Activated T-cell treated with anti-CD3 and anti-CD28 coated beads, Interleukin-2, amount 50 U/mL, for 24 hours (primary cell): ENCODE data around the gene MTF2.
A peak's percentile ranks its signal among the peaks of the same experiment; 100 is the strongest.
"Not testable (repeated sequence)": the region's sequence is repeated elsewhere in the genome, so short reads cannot be mapped to it uniquely, and the experiment has no call there.

Experiments used
- DNase-seq: peaks from one replicate; pipeline ENCODE4 v3.0.0-alpha.2; 2020
- H3K27ac Mint-ChIP-seq: 2 replicates; pipeline ENCODE4 v1.8.0; 2020; ENCODE audit warnings: mild to moderate bottlenecking, mixed read lengths
- H3K27me3 Mint-ChIP-seq: 2 replicates; pipeline ENCODE4 v1.8.0; 2020; ENCODE audit warnings: mixed read lengths
- H3K36me3 Mint-ChIP-seq: 2 replicates; pipeline ENCODE4 v1.8.0; 2020; ENCODE audit warnings: low read depth, mixed read lengths
- H3K4me1 Mint-ChIP-seq: 2 replicates; pipeline ENCODE4 v1.8.0; 2020; ENCODE audit warnings: low read depth, mixed read lengths
- H3K4me3 Mint-ChIP-seq: 2 replicates; pipeline ENCODE4 v1.8.0; 2020; ENCODE audit warnings: mild to moderate bottlenecking, moderate library complexity, mixed read lengths
- H3K9me3 Mint-ChIP-seq: 2 replicates; pipeline ENCODE4 v1.8.0; 2020; ENCODE audit warnings: mixed read lengths

The MTF2 gene

DNA sequence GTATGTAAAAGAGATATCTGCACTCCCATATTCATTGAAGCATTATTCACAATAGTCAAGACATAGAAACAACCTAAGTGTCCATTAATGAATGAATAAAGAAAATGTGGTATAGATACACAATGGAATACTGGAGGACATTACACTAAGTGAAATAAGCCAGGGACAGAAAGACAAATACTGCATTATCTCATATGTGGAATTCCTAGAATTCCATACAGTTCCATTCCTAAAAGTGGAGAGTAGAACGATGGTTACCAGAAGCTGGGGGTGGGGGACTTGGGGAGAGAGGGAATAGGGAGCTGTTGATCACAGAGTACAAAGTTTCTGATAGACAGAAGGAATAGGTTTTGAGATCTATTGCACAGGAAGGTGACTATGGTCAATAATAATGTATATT is 93.7 kb downstream of the MTF2 start:
- Mint-ChIP-seq H3K27ac (no peak overlapping the region), H3K27me3 (no peaks in the 10 kb centered on the region), H3K36me3 (peaks cover 72% of the 10 kb centered on the region), H3K4me1 (peaks cover 72% of the 10 kb centered on the region), H3K4me3 (no peak overlapping the region), H3K9me3 (no peaks in the 10 kb centered on the region)
- no peak for DNase-seq

DNA sequence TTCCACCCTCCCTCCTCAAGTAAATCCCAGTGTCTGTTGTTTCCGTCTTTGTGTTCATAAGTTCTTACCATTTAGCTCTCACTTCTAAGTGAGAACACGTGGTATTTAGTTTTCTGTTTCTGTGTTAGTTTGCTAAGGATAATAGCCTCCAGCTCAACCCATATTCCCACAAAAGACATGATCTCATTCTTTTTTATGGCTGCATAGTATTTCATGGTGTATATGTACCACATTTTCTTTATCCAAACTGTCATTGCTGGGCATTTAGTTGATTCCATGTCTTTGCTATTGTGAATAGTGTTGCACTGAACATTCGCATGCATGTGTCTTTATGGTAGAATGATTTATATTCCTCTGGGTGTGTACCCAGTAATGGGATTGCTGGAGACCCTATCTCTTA is 95.6 kb downstream of the MTF2 start:
- not testable (repeated sequence) for H3K27me3 Mint-ChIP-seq, H3K9me3 Mint-ChIP-seq, H3K4me3 Mint-ChIP-seq, H3K27ac Mint-ChIP-seq, DNase-seq
- H3K36me3 Mint-ChIP-seq, result peaks cover 73% of the 10 kb centered on the region
- H3K4me1 Mint-ChIP-seq, result peaks cover 67% of the 10 kb centered on the region

DNA sequence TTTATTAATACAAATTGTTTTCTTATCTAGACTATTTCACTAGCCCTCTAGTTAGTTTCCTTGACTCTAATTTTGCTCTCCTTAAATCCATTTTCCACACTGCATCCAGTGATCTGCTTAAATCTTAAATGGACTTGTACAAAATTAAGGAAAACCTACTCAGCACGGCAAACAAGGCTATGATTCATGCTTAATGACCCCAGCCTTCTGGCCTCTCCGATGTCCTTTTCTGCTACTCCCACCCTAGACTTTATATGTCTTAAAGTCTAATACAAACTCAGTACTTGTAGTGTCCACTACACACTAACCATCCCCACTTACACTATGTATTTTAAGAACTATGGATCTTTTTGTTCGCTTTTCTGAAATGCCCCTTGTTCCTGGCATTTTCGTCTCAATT is 98.9 kb downstream of the MTF2 start:
- Mint-ChIP-seq H3K27ac (peak overlapping the region; percentile 100), H3K4me3 (peak overlapping the region; percentile 99), H3K36me3 (peaks cover 69% of the 10 kb centered on the region), H3K4me1 (peaks cover 61% of the 10 kb centered on the region), H3K9me3 (no peaks in the 10 kb centered on the region), H3K27me3 (no peaks in the 10 kb centered on the region)
- no peak for DNase-seq

DNA sequence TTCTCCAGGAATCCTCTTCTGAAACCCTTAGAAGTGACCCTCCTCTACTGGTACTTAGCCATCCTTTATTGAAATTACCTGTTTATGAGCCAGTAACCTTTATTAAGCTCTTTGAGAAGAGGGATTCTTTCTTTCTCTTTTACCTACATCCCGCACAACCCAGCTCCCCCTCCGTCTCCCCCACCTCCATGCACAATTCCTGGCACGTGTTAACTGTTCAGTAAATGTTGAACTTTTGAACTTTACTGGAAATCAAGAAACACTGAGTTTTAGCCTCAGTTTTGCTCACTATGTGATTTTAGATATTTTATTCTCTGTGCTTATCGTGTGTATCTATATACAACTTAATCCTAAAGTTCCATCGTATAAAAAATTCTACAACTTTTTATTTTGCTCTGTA is 99.3 kb downstream of the MTF2 start:
- Mint-ChIP-seq H3K36me3 (peaks cover 65% of the 10 kb centered on the region), H3K4me1 (peaks cover 61% of the 10 kb centered on the region), H3K4me3 (peak overlapping the region; percentile 99), H3K27me3 (no peaks in the 10 kb centered on the region), H3K9me3 (no peaks in the 10 kb centered on the region), H3K27ac (peak overlapping the region; percentile 100)
- DNase-seq, result no peak

DNA sequence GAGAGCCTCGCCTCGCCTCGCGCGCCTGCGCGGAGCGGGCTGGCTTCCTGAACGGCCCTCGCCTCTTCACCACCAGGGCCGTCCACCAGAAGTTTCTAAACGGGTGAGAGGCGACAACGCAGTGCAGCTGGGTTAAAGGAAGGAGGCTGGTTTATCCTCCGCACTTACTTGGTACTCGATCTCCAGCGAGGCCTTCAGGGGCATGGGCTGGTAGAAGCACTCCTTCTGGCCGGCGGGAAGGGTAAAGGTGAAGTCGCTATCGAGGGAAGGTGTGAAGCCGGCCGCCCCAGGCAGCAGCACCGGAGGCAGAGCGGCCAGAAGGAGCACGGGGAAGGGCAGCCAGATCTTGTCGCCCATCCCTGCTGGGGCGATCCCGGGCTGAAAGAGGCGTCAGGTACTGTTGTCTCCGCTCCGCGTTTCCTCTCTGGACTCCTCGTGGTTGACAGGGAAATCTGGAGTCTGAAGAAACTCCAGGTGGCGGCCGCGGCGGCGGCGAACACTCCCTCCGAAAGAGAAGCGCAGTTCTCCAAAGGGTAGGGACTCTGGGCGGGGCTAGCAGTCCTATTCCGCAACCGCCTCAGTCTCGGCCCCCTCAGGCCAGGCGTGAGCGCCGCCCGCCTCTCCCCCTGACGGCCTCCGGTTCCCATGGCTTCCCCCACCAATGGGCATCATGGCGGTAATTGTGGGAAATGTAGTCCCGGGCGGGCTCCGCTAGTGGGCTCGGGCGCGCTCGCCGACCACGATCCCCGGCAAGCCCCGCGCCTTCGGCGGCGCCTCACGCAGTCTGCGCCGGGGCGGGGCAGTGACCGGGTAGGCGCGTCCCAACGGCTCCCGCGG is 101.0 kb downstream of the MTF2 start, which contains the start of gene TMED5:
TSS of gene TMED5 (minus strand) at position 528 of the 837 bp plus-strand sequence. CDS start at position 357, 171 bp downstream.
- peaks cover 58% of the 10 kb centered on the region for H3K4me1 Mint-ChIP-seq
- peak within 1 kb of the TSS; percentile 99 for H3K4me3 Mint-ChIP-seq
- peak; percentile 95 for DNase-seq
- peak within 1 kb of the TSS; percentile 100 for H3K27ac Mint-ChIP-seq
- peaks cover 60% of the 10 kb centered on the region for H3K36me3 Mint-ChIP-seq
- no peaks in the 10 kb centered on the region for H3K9me3 Mint-ChIP-seq
- no peaks in the 10 kb centered on the region for H3K27me3 Mint-ChIP-seq

DNA sequence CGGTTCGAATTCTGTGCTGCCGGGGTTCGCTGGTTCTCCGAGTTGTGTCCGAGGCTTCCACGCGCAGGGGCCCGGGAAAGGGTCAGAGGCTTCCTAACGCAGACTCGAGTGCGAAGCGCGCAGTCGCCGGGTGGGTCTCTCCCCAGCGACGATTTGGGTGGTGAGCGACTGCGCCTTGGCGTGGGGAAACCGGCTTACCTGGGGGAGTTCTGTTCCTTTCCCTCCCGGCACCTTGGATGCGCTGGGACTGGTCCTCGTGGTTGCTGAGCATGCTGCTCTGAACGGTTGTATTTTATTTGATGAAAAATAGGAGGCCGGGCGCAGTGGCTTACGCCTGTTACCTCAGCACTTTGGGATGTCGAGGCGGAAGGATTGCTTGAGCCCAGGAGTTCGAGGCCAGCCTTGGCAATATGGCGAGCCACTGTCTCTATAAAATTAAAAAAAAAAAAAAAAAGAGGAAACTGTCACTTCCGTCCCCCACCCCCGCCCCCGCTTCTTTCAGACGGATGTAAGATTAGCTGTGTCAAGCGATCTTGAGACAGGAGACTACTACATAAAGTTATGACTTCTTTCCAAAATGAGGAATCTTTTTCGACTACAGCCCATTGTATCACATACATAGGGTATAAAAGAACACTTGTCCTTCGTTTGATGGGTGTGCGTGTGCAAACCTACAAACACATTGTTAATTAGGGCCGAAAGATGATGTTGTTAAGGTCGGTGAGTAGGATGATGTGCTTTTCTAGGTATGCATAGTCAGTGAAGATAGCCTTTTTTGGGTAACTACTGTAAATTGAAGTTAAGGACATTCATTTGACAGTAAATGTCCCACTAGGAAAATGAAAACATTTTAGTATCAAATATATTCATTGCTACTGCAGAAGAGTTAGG is 101.9 kb downstream of the MTF2 start, which contains the start of gene CCDC18:
TSS of gene CCDC18 (plus strand) at position 2 of the 891 bp plus-strand sequence. CDS start 2,638 bp downstream, outside the sequence.
- peaks cover 57% of the 10 kb centered on the region for H3K4me1 Mint-ChIP-seq
- no peaks in the 10 kb centered on the region for H3K27me3 Mint-ChIP-seq
- DNase-seq, result no peak
- peaks cover 61% of the 10 kb centered on the region for H3K36me3 Mint-ChIP-seq
- H3K27ac Mint-ChIP-seq, result peak within 1 kb of the TSS; percentile 100
- no peaks in the 10 kb centered on the region for H3K9me3 Mint-ChIP-seq
- peak within 1 kb of the TSS; percentile 99 for H3K4me3 Mint-ChIP-seq

DNA sequence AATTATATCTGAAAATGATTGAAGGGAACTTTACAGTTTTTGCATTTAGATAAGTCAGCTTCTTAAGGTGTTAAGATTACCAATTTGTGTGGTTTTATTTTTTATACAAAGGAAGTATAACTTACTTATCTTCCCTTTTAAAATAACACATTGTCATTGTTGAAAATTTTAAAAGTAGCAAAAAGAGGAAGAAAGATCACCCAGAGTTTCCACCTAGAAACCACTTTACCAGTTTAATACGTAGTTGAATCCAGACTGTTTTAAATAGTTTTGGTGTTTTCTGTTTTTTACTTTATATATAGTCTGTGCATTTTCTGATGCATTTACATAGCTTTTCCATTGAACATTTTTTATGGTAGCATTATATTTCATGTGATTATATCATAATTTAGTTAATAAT is 107.6 kb downstream of the MTF2 start:
- H3K36me3 Mint-ChIP-seq, result peaks cover 60% of the 10 kb centered on the region
- no peaks in the 10 kb centered on the region for H3K27me3 Mint-ChIP-seq
- no peak overlapping the region for H3K4me3 Mint-ChIP-seq
- no peak for DNase-seq
- H3K9me3 Mint-ChIP-seq, result no peaks in the 10 kb centered on the region
- H3K27ac Mint-ChIP-seq, result no peak overlapping the region
- H3K4me1 Mint-ChIP-seq, result peaks cover 32% of the 10 kb centered on the region
